ENCODE data around the gene ZP3. TPM values are rescaled to one million over a fixed set of nuclear protein-coding genes. Genes with fewer than 3 reads are reported as not detected.

The ZP3 gene
- polyA plus RNA-seq, 1 of the 3 experiments (the other 2 are of a cell fraction): 5.4 TPM

DNA sequence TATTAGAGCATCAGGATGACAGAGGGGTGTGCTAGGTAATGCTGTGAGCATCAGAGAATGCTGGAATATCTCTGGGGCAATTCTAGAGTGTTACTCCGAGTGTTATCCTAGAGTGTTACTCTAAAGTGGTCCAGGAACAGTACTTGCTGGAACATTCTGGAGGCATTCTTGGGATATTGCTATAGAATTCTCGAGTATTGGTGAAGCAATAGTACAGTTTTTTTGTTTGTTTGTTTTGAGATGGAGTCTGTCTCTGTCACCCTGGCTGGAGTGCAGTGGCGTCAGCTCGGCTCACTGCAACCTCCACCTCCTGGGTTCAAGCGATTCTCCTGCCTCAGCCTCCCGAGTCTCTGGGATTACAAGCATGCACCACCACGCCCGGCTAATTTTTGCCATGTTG is 27.9 kb upstream of the ZP3 start:
- Histone ChIP-seq H3K79me2 (ENCODE audit: insufficient read depth) (no peaks in the 10 kb centered on the region), H3K4me1 (ENCODE audit: control insufficient read depth in 1 of 2, insufficient read depth in 2 of 2, low read depth in 1 of 2, low read length in 1 of 2) (peaks cover 3 to 19% of the 10 kb centered on the region in 2 experiments; a peak in 3 of 4 replicates), H3K9ac (no peak overlapping the region), H2AFZ (ENCODE audit: low read depth) (peak overlapping the region; percentile 84; the same call in 1 of the 2 replicates), H3K27me3 (ENCODE audit: insufficient read depth) (no peaks in the 10 kb centered on the region), H3K27ac (ENCODE audit: low read depth in 2 of 2, low read length in 1 of 2) (no peak overlapping the region; a peak in 1 of 4 replicates), H4K20me1 (ENCODE audit: insufficient read depth) (no peaks in the 10 kb centered on the region), H3F3A (replicated peaks; ENCODE audit: insufficient read depth) (peaks cover 5% of the 10 kb centered on the region), H3K36me3 (replicated peaks in 1 of 2; ENCODE audit: control insufficient read depth in 1 of 2, insufficient read depth in 2 of 2, low read length in 1 of 2) (no peaks in the 10 kb centered on the region), H3K4me2 (peak overlapping the region; percentile 74; the same call in 1 of the 2 replicates), H3K9me2 (no peaks in the 10 kb centered on the region), H3K4me3 (ENCODE audit: low read depth in 2 of 2, low read length in 1 of 2) (no peak overlapping the region), H3K9me3 (no peaks in the 10 kb centered on the region)
- TF ChIP-seq MXI1 (IDR thresholded peaks at IDR 0.05; ENCODE audit: low read depth, low read length): no peak
- no peak for TF ChIP-seq RFX5 (IDR thresholded peaks at IDR 0.05; ENCODE audit: low read length)
- no peak for TF ChIP-seq EP300 (IDR thresholded peaks at IDR 0.05; ENCODE audit: borderline replicate concordance in 1 of 2, low read depth in 1 of 2, low read length in 1 of 2)
- no peak for TF ChIP-seq NRF1 (IDR thresholded peaks at IDR 0.05; ENCODE audit: low read depth, low read length)
- TF ChIP-seq, protein P1, sequence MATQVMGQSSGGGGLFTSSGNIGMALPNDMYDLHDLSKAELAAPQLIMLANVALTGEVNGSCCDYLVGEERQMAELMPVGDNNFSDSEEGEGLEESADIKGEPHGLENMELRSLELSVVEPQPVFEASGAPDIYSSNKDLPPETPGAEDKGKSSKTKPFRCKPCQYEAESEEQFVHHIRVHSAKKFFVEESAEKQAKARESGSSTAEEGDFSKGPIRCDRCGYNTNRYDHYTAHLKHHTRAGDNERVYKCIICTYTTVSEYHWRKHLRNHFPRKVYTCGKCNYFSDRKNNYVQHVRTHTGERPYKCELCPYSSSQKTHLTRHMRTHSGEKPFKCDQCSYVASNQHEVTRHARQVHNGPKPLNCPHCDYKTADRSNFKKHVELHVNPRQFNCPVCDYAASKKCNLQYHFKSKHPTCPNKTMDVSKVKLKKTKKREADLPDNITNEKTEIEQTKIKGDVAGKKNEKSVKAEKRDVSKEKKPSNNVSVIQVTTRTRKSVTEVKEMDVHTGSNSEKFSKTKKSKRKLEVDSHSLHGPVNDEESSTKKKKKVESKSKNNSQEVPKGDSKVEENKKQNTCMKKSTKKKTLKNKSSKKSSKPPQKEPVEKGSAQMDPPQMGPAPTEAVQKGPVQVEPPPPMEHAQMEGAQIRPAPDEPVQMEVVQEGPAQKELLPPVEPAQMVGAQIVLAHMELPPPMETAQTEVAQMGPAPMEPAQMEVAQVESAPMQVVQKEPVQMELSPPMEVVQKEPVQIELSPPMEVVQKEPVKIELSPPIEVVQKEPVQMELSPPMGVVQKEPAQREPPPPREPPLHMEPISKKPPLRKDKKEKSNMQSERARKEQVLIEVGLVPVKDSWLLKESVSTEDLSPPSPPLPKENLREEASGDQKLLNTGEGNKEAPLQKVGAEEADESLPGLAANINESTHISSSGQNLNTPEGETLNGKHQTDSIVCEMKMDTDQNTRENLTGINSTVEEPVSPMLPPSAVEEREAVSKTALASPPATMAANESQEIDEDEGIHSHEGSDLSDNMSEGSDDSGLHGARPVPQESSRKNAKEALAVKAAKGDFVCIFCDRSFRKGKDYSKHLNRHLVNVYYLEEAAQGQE (IDR thresholded peaks at IDR 0.05; ENCODE audit: low read depth, low read length): no peak
- TF ChIP-seq TEAD4 (IDR thresholded peaks at IDR 0.05; ENCODE audit: borderline replicate concordance, insufficient read depth): no peak
- TF ChIP-seq, protein P2, sequence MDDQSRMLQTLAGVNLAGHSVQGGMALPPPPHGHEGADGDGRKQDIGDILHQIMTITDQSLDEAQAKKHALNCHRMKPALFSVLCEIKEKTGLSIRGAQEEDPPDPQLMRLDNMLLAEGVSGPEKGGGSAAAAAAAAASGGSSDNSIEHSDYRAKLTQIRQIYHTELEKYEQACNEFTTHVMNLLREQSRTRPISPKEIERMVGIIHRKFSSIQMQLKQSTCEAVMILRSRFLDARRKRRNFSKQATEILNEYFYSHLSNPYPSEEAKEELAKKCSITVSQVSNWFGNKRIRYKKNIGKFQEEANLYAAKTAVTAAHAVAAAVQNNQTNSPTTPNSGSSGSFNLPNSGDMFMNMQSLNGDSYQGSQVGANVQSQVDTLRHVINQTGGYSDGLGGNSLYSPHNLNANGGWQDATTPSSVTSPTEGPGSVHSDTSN (IDR thresholded peaks at IDR 0.05): no peak
- no peak for TF ChIP-seq RAD21 (IDR thresholded peaks at IDR 0.05; ENCODE audit: low read length)
- TF ChIP-seq YY1 (IDR thresholded peaks at IDR 0.05; ENCODE audit: low read depth): no peak
- TF ChIP-seq, protein P3, sequence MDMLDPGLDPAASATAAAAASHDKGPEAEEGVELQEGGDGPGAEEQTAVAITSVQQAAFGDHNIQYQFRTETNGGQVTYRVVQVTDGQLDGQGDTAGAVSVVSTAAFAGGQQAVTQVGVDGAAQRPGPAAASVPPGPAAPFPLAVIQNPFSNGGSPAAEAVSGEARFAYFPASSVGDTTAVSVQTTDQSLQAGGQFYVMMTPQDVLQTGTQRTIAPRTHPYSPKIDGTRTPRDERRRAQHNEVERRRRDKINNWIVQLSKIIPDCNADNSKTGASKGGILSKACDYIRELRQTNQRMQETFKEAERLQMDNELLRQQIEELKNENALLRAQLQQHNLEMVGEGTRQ (IDR thresholded peaks at IDR 0.05; ENCODE audit: borderline replicate concordance, low read depth, low read length): no peak
- no peak for TF ChIP-seq SIN3A (IDR thresholded peaks at IDR 0.05; ENCODE audit: borderline replicate concordance, low read depth, low read length)
- TF ChIP-seq TCF12 (IDR thresholded peaks at IDR 0.05): no peak
- no peak for TF ChIP-seq EZH2phosphoT487 (IDR thresholded peaks at IDR 0.05; ENCODE audit: borderline replicate concordance, low read depth)
- TF ChIP-seq JUND (IDR thresholded peaks at IDR 0.05): no peak
- ChIA-PET POLR2A (no interaction called here), CTCF (interaction anchor here (1.5 to 1.7 kb wide), 3 partner anchors 83 to 219 kb away, joined by 3 to 5 read pairs (median 4); no protein-coding TSS in a partner anchor)
- DNase-seq: no peak
- WGBS (ENCODE audit: low lambda C conversion rate): 80% methylated on average over 8 of the region's 8 CpGs

All from SK-N-SH (cell line).